GM18858 (cell line): Measurements from ENCODE around the gene CCDC88A.

Experiments
- ATAC-seq: cut with Tn5 transposase; IDR thresholded peaks from one replicate; pipeline ENCODE4 v1.9.1; 2021; ENCODE audit not compliant: unreplicated experiment

CCDC88A gene

GRCh38 chr2:55425431-55425831, 5.8 kb upstream of the CCDC88A start:
- no peak for ATAC-seq

DNA sequence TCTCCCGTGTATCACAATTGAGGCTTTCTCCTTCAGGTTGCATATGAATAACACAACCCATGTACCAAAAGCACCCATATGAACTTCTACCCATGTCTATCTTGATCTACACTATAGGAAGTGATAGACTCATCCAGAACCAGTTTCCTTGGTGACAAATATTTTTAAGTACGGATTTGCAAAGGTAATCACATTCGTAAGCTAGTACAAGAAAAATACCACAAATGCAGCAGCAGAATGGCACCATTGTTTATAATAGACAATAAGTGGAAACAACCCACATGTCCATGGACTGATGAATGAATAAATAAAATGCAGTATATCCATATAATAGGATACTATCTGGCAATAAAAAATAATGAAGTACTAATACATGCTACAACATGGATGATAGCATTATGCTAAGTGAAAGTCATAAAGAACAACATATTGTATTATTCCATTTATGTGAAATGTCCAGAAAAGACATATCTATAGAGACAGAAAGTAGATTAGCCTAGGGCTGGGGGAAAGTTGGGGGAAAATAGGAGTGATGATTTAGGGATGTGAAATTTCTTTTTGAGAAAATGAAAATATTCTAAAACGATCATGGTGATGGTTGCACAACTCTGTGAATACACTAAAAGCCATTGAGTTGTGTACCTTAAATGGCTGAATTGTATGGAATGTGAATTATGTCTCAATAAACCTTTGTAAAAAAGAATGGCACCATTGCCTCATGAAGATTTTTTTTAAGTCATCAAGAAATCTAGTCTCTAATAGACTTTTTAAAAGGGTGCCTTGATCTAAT, 3.4 kb upstream of the CCDC88A start:
- ATAC-seq, result no peak

GRCh38 chr2:55421326-55421725, 1.7 kb upstream of the CCDC88A start:
- ATAC-seq, result no peak

- ATAC-seq, result no peak
Observed at GRCh38 chr2:55420871-55421270, 1.2 kb upstream of the CCDC88A start.

- ATAC-seq, result no peak
Observed at GRCh38 chr2:55420439-55420725, 726 bp upstream of the CCDC88A start.

DNA sequence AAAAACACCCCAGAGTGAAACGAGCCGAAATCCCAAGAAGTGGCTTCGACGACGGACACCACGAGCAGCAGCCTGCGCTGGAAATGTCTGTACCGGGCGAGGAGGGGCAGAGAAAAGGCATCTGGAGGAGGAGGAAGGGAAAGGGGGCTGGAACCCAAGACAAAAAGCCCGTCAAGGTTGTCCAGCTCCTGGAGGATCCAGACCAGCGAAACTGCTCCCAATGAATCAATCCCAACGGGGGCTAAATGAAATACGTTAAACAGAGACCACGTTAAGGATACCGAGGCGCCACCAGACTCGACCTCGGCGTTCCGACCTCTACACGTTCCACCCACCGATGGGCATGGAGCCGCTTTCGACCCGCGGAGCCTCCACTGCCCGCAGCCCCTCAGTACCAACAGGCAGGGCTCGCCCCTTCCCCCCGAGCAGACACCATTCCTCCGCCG, 400 bp downstream of the CCDC88A start:
- ATAC-seq, result no peak

DNA sequence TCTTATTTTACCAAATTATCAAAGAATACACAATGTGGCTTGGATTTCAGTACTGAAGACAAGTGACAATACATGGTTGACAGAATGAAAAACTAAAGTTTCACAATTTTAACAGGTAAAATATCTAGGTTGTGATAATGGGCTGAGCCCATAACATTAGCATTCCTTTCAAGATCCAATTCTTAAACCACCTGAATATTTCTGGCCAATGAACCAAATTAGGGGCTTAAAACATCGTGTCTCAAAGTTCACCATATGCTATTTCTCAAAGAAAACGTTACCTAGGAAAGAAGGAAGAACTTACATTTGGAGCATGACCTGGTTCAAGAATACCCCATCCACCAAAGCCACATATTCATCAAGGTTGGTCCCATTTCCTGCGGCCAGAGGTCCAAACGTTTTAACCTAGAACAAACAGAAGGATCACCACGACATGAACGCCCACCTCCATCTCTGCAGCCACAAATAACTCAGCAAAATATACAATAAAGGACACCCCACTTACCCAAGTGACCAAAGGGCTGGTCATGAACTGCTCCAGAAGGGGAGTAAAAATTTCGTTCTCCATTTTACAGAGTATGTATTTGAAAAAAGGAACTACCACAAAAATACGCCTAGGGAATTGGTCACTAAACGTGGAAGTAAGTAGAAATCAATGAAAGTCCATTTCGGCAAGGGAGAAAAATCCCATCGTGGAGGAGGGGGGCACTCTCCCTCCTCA, 984 bp downstream of the CCDC88A start:
- no peak for ATAC-seq

- no peak for ATAC-seq
Observed at GRCh38 chr2:55418072-55418471, 1.6 kb downstream of the CCDC88A start.

- ATAC-seq, result no peak
Observed at GRCh38 chr2:55416786-55417568, 2.7 kb downstream of the CCDC88A start.

DNA sequence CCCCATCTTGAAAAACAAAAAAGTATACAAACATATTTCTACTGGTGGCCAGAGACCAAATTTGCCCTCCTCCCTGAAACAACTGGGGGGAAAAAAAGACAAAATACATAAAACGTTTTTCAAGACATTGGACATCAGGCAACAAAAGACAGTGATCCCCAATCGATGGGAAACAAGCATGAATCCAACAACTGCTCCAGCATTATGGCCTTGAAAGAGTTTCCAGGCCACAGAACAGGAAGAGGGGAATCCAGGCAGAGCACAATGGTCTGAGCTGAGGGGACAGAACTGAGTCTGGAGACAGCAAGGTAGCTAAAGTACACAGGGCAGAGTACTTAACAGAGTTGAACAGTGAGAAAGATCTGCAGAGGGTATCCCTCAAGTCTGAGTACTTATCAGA, 4.4 kb downstream of the CCDC88A start:
- ATAC-seq, result no peak

DNA sequence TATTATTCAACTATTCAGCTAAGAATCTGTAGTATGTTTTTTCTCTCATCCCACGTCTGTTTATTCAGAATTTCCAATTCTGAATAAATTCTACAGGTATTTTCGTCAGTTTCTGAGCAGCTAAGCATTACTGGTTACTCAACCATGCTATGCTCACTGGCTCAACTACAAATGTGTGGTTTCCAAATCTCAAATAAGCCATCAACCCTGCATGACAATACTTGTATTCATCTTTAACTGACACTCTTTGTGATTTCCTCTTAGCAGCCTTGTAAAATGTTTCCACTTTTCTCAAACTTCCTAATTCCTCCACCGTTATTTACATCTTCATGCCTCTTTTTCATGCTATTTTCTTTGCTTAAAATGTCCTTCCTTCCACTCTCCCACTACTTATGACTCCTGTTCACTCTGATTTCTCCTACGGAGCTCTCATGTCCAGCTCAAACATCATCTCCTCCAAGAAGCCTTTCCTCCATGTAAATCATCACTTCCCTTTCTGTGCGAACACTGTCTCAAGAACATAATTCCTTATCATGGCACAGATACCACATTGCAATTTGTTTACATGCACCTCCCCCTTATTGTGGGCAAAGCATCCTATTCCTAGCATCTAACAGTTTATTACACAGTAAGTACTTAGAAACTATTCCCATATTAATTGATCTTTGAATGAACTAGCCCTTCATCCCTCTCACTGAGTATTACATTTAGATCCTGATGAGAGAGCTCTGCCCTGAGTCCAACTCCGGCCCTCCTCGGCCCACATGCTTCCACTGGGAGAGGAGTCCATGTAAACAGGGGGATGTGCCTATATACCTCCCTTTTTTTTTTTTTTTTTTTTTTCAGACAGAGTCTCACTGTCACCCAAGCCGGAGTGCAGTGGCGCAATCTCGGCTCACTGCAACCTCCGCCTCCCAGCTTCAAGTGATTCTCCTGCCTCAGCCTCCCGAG, 10.5 kb downstream of the CCDC88A start:
- peak; percentile 40 for ATAC-seq

- peak; percentile 4 for ATAC-seq
Observed at GRCh38 chr2:55408098-55408882, 11.4 kb downstream of the CCDC88A start.

DNA sequence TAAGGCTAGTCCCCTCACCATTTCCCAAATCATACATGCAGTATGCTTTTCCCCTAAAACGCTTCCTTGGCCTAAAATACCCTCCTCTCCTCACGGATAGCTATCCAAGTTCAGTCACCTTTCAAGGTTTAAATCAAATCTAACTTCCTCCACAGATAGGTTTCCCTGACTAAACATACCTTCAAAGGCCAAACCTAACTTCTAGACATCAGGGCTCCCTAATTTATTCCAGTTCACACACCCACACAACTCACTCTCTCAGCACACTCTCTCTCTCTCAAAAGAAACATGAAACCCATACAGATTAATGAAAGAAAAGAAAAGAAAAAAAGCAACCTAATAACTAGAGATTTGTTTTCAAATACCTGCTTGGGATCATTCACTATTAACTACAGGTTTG, 14.5 kb downstream of the CCDC88A start:
- ATAC-seq, result no peak

DNA sequence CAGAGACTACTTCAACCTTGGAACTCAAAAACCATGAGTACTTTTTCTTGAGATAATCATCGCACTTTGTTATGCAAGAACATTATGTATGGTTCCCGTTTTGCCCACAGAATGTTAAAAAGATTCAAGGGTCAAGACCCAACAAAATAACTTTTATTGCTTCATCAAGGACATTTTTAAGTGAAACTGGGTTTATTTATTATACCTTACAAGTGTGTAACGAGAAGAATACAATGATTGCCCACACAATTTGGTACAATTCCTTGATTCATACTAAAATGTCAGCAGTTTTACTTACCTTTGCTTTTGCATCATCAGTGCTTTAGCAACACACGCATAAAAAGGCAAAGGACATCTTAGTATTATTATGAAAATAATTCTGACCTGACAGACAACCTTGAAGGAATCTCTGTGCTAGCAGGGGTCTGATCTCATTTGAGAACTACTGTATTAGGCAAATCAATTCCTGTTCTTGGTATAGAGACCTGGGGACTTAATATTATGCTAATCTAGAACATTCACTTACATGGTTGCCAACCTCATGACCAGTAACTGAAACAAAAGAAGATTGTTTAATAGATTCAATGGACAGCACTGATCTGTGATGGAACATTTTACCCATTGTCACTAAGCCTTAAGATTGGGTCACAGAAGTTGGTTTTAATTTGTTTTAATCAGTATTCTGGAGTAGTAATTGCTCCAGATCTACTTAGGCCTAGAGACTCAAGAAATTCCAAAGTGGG, 16.2 kb downstream of the CCDC88A start:
- no peak for ATAC-seq

GRCh38 chr2:55401124-55401523, 18.5 kb downstream of the CCDC88A start:
- no peak for ATAC-seq

DNA sequence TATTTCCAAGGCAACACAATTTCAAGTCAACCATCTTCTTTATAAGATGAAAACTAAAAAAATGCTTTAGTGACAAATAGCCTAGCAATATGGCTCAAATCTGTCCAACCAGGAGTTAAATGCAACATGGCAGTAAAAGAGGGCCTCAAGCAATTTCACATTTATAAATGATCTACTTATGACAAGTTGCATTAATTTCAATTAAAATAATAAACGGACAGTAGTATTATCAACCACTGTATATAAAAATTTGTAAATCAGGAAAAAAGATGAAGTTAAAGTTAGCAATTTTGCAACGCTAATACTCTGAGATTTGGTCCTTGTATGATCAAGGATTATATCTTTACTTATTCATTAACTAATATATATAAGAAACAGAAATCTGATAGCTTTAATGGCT, 19.3 kb downstream of the CCDC88A start:
- no peak for ATAC-seq

- ATAC-seq, result no peak
Observed at GRCh38 chr2:55399815-55400214, 19.8 kb downstream of the CCDC88A start.

DNA sequence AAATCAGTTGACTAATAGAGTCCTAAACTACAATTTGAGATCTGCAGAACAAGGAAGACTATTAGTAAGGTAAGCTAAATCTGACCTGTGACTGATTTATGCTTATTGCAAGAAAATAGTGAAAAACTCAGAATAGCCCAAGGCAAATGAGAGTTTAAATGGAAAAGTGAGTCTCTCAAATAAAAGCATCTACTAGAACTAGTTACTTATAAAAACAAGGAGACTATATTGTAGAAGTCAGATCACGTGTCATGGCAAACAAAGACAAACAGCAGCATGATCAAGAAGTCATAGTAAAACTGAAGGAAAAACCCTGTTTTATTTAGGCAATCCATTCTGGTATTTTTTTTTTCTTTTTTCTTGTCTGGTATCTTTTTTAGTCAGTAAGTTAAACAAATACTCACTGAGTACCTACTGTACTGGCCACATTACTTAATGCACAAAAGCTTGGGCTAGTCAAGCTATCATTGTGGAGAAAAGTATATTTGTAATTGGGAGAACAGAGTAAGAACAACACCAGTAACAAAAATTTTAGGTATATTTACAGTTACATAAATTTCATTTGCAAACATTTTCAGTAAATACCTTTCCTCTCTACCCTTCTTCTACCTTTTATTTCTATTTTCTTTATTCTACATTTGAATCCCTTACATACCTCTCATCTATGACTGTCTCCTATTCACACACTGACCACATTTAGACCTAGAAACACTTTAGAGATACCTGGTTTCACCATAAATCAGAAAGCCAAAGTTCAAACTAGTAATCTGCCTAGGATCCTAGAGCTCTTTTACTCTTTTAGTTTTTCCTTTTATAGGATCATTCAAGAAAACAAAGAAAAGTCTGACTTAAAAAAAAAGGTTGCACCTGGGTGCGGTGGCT, 23.7 kb downstream of the CCDC88A start:
- no peak for ATAC-seq
